Left lung (tissue), 10 donors: ENCODE data around the gene F13A1. TPM values are rescaled to one million over a fixed set of nuclear protein-coding genes. Genes with fewer than 3 reads are reported as not detected.

Experiments used
- ATAC-seq: fragments of 200-7000 bp; cut with Tn5 transposase; one replicate; pipeline ENCODE4 v1.9.1; 2020; ENCODE audit warnings: moderate library complexity
- DNase-seq, 4 donors: peaks; one replicate each; pipeline ENCODE4 v3.0.0-alpha.2; 2013 to 2020
- H3K27ac ChIP-seq, 2 donors: fragments of 200-600 bp; sonication (generic) in 1 of 2; one replicate each; pipeline versions ENCODE4 v1.5.0 to v1.8.0; 2020 to 2021
- H3K27me3 ChIP-seq, 2 donors: fragments of 200-600 bp; sonication (generic) in 1 of 2; one replicate each; pipeline versions ENCODE4 v1.5.0 to v1.8.0; 2020 to 2021
- H3K36me3 ChIP-seq, 2 donors: fragments of 200-600 bp; sonication (generic) in 1 of 2; one replicate each; pipeline versions ENCODE4 v1.5.0 to v1.8.0; 2020 to 2021
- H3K4me1 ChIP-seq, 2 donors: fragments of 200-600 bp; one replicate each; pipeline ENCODE4 v1.8.0; 2021
- H3K4me3 ChIP-seq, 2 donors: fragments of 200-600 bp; sonication (generic) in 1 of 2; one replicate each; pipeline versions ENCODE4 v1.5.0 to v1.8.0; 2020 to 2021; ENCODE audit warnings: mild to moderate bottlenecking in 1 of 2
- H3K9me3 ChIP-seq, 2 donors: fragments of 200-600 bp; sonication (generic) in 1 of 2; one replicate each; pipeline versions ENCODE4 v1.5.0 to v1.8.0; 2020 to 2021
- CTCF ChIP-seq, 2 donors: fragments of 200-600 bp; sonication (generic) in 1 of 2; IDR thresholded peaks; one replicate each; pipeline versions ENCODE4 v1.5.0 to v1.8.0; 2021; ENCODE audit warnings: antibody characterized with exemption in 2 of 2
- intact Hi-C, 2 donors: fragments of 100-400 bp; cut with DNase I; formaldehyde crosslinking; loops; one replicate each; pipeline versions ENCODE4 v1.11.2 to v1.14.2; 2022
- microRNA-seq, 2 donors: library from miRNA; unstranded; fragments of <30 nt; microRNA quantifications; one replicate each; pipeline ENCODE4, GENCODE V29; 2019
- polyA plus RNA-seq, 6 donors: library from polyadenylated mRNA; unstranded; fragments of 120-200 nt; gene quantifications; one replicate each; pipeline ENCODE4 v1.2.1, GENCODE V29; 2013; ENCODE audit not compliant: insufficient read length in 6 of 6
- total RNA-seq, 2 donors: library from RNA; stranded (reverse); fragmentation: NEBNext Ultra II Directional; extraction: Animal tissue kit (Norgen Biotek cat#: 25700); gene quantifications; one replicate each; pipeline ENCODE4 v1.2.1, GENCODE V29; 2021
- donor health status: DM: no; HTN: yes; CAD: no.
- donor health status: DM: no; HTN: no; CAD: no.

Gene F13A1
- total and polyA plus RNA-seq, 8 donors, result 32.7 to 153 (median 50.7) TPM

DNA sequence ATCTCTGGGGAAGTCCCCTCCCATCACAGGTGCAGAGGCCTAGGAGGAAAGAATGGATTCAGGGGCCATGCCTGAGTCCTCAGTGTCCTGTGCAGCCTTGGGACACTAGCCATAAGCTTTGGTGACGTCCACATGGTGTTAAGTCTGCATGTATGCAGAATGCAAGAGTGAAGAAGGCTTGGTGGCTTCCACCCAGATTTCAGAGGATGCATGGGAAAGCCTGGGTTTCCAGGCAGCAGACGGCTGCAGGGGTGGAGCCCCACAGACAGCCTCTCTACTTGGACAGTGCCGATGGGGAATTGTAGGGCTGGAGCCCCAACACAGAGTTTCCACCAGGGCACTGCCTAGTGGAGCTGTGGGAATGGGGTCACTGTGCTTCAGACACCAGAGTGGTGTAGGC is 196.7 kb downstream of the F13A1 start:
- peaks cover 0 to 3% of the 10 kb centered on the region in 2 donors for H3K9me3 ChIP-seq
- no peak for TF ChIP-seq CTCF (IDR thresholded peaks at IDR 0.05)
- no peak overlapping the region for H3K27ac ChIP-seq
- no peaks in the 10 kb centered on the region for H3K36me3 ChIP-seq
- DNase-seq (no peak), ATAC-seq (no peak)
- intact Hi-C loops, result no loop called here
- H3K4me3 ChIP-seq, result no peak overlapping the region
- H3K27me3 ChIP-seq, result no peaks in the 10 kb centered on the region
- no peaks in the 10 kb centered on the region for H3K4me1 ChIP-seq

GRCh38 chr6:6121943-6122342 is 198.5 kb downstream of the F13A1 start:
- no peaks in the 10 kb centered on the region for H3K27me3 ChIP-seq
- no peaks in the 10 kb centered on the region for H3K36me3 ChIP-seq
- TF ChIP-seq CTCF (IDR thresholded peaks at IDR 0.05), result no peak
- H3K4me1 ChIP-seq, result no peaks in the 10 kb centered on the region
- no peak overlapping the region for H3K4me3 ChIP-seq
- intact Hi-C loops, result no loop called here
- DNase-seq (no peak), ATAC-seq (no peak)
- H3K27ac ChIP-seq, result no peak overlapping the region
- peaks cover 0 to 5% of the 10 kb centered on the region in 2 donors for H3K9me3 ChIP-seq

DNA sequence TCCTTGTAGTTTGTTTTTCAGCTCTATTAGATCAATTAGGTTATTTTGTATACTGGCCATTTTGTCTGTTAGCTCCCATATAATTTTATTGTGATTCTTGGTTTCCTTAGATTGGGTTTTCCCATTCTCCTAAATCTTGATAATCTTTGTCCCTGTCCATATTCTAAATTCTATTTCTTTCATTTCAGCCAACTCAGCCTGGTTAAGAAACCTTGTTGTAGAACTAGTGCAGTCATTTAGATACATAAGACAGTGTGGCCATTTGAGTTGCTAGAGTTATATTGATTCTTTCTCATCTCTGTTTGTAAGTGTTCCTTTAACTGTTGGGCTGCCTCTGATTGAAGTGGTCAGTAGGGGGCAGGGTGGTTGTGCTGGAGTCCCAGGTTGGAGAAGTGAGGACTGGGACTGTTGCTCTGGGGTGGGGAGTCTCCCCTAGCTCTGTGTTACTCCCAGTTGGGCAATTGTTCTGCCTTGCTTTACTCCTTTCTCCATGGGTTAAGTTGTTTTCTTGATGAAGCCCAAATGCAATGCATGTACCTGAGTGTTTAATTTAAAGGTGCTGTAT is 214.9 kb downstream of the F13A1 start:
- no peak overlapping the region for H3K4me3 ChIP-seq
- H3K9me3 ChIP-seq, result peaks cover 0 to 5% of the 10 kb centered on the region in 2 donors
- H3K27me3 ChIP-seq, result peaks cover 0 to under 1% of the 10 kb centered on the region in 2 donors
- no peak for TF ChIP-seq CTCF (IDR thresholded peaks at IDR 0.05)
- intact Hi-C loops, result no loop called here
- no peaks in the 10 kb centered on the region for H3K4me1 ChIP-seq
- H3K27ac ChIP-seq, result no peak overlapping the region
- H3K36me3 ChIP-seq, result no peaks in the 10 kb centered on the region
- no peak for DNase-seq
- ATAC-seq, result no peak

Small RNAs within 50 kb of the gene (microRNA-seq; reads per million reads assigned to microRNA genes)
- gene MIR5683 (0 reads per million in 2 donors), gene MIR7853 (0 reads per million in 2 donors)
